ENCODE measurements around the gene MRPS25.

The MRPS25 gene

GRCh38 chr3:15063238-15063637, 1.9 kb downstream of the MRPS25 start:
- peaks cover 17% of the 10 kb centered on the region for H3K4me1 ChIP-seq (ENCODE audit: insufficient read depth, low read length, poor library complexity, severe bottlenecking)
- peaks cover 27% of the 10 kb centered on the region for H3K79me2 ChIP-seq (ENCODE audit: insufficient read depth, low read length)
- H3K4me2 ChIP-seq (ENCODE audit: low read depth, low read length, poor library complexity, severe bottlenecking), result peak overlapping the region; percentile 90
- no peaks in the 10 kb centered on the region for H3K9me3 ChIP-seq (ENCODE audit: insufficient read depth, low read depth, low read length)
- H3K4me3 ChIP-seq (ENCODE audit: low read length, poor library complexity, severe bottlenecking), result peak overlapping the region; percentile 96
- H3K9me2 ChIP-seq (replicated peaks; ENCODE audit: low read depth, low read length), result no peaks in the 10 kb centered on the region
- H3K27me3 ChIP-seq (ENCODE audit: insufficient read depth, low read length, poor library complexity, severe bottlenecking), result no peaks in the 10 kb centered on the region
- no peaks in the 10 kb centered on the region for H3F3A ChIP-seq (ENCODE audit: low read depth)
- peak overlapping the region; percentile 92 for H3K9ac ChIP-seq (ENCODE audit: low read depth, low read length, poor library complexity, severe bottlenecking)
- no peak for TF ChIP-seq EZH2phosphoT487 (IDR thresholded peaks at IDR 0.05; ENCODE audit: borderline replicate concordance)
- no peak for TF ChIP-seq CTCF (conservative IDR thresholded peaks at IDR 0.05; ENCODE audit: low read length)
- H2AFZ ChIP-seq (ENCODE audit: low read length), result no peak overlapping the region
- H4K20me1 ChIP-seq (ENCODE audit: insufficient read depth, low read length, poor library complexity, severe bottlenecking), result peaks cover 21% of the 10 kb centered on the region
- peaks cover 10% of the 10 kb centered on the region; the same call in 1 of the 2 replicates for H3K36me3 ChIP-seq (ENCODE audit: insufficient read depth, low read length)

- no peak overlapping the region for H3K9ac ChIP-seq (ENCODE audit: low read depth, low read length, poor library complexity, severe bottlenecking)
- H3K79me2 ChIP-seq (ENCODE audit: insufficient read depth, low read length), result peaks cover 43% of the 10 kb centered on the region
- H3K4me3 ChIP-seq (ENCODE audit: low read length, poor library complexity, severe bottlenecking), result no peak overlapping the region
- H3K9me2 ChIP-seq (replicated peaks; ENCODE audit: low read depth, low read length), result no peaks in the 10 kb centered on the region
- no peaks in the 10 kb centered on the region for H3F3A ChIP-seq (ENCODE audit: low read depth)
- TF ChIP-seq CTCF (conservative IDR thresholded peaks at IDR 0.05; ENCODE audit: low read length), result no peak
- no peak for TF ChIP-seq EZH2phosphoT487 (IDR thresholded peaks at IDR 0.05; ENCODE audit: borderline replicate concordance)
- peaks cover 14% of the 10 kb centered on the region; the same call in 1 of the 2 replicates for H3K36me3 ChIP-seq (ENCODE audit: insufficient read depth, low read length)
- H3K9me3 ChIP-seq (ENCODE audit: insufficient read depth, low read depth, low read length), result no peaks in the 10 kb centered on the region
- H3K27me3 ChIP-seq (ENCODE audit: insufficient read depth, low read length, poor library complexity, severe bottlenecking), result no peaks in the 10 kb centered on the region
- no peak overlapping the region for H2AFZ ChIP-seq (ENCODE audit: low read length)
- peaks cover 21% of the 10 kb centered on the region for H4K20me1 ChIP-seq (ENCODE audit: insufficient read depth, low read length, poor library complexity, severe bottlenecking)
- H3K4me2 ChIP-seq (ENCODE audit: low read depth, low read length, poor library complexity, severe bottlenecking), result no peak overlapping the region
- peaks cover 17% of the 10 kb centered on the region for H3K4me1 ChIP-seq (ENCODE audit: insufficient read depth, low read length, poor library complexity, severe bottlenecking)
Measured at GRCh38 chr3:15060029-15060428, 5.1 kb downstream of the MRPS25 start.

GRCh38 chr3:15056676-15057404, 8.3 kb downstream of the MRPS25 start:
- Histone ChIP-seq H3K9me2 (replicated peaks; ENCODE audit: low read depth, low read length) (no peaks in the 10 kb centered on the region), H3K27me3 (ENCODE audit: insufficient read depth, low read length, poor library complexity, severe bottlenecking) (no peaks in the 10 kb centered on the region), H3K79me2 (ENCODE audit: insufficient read depth, low read length) (peaks cover 31% of the 10 kb centered on the region), H3K4me3 (ENCODE audit: low read length, poor library complexity, severe bottlenecking) (no peak overlapping the region), H2AFZ (ENCODE audit: low read length) (no peak overlapping the region), H3K9me3 (ENCODE audit: insufficient read depth, low read depth, low read length) (no peaks in the 10 kb centered on the region), H3K9ac (ENCODE audit: low read depth, low read length, poor library complexity, severe bottlenecking) (no peak overlapping the region), H3K4me2 (ENCODE audit: low read depth, low read length, poor library complexity, severe bottlenecking) (no peak overlapping the region), H3F3A (ENCODE audit: low read depth) (no peaks in the 10 kb centered on the region), H3K4me1 (ENCODE audit: insufficient read depth, low read length, poor library complexity, severe bottlenecking) (no peaks in the 10 kb centered on the region), H4K20me1 (ENCODE audit: insufficient read depth, low read length, poor library complexity, severe bottlenecking) (peaks cover 3% of the 10 kb centered on the region), H3K36me3 (ENCODE audit: insufficient read depth, low read length) (peaks cover 30% of the 10 kb centered on the region; the same call in 1 of the 2 replicates)
- no peak for TF ChIP-seq EZH2phosphoT487 (IDR thresholded peaks at IDR 0.05; ENCODE audit: borderline replicate concordance)
- no peak for TF ChIP-seq CTCF (conservative IDR thresholded peaks at IDR 0.05; ENCODE audit: low read length)

All from Loucy (cell line).